Fibroblast of villous mesenchyme (primary cell): ENCODE data around the gene IL26. TPM values are rescaled to one million over a fixed set of nuclear protein-coding genes. Genes with fewer than 3 reads are reported as not detected.
"Not testable (repeated sequence)": the region's sequence is repeated elsewhere in the genome, so short reads cannot be mapped to it uniquely, and the experiment has no call there.

Experiments
- DNase-seq: peaks from one replicate; pipeline ENCODE4 v3.0.0-alpha.2; 2010; ENCODE audit warnings: low read depth
- H3K4me3 ChIP-seq: 2 replicates; pipeline ENCODE4 v1.5.1; 2011; ENCODE audit warnings: low read depth, mild to moderate bottlenecking, low read length
- total RNA-seq: library from RNA; depleted of rRNA; stranded (reverse); fragments of >200 nt; gene quantifications from 2 replicates; pipeline ENCODE4 v1.2.3, GENCODE V29; 2012
- TF ChIP-seq, protein P1 (sequence below): IDR thresholded peaks from 2 replicates; pipeline ENCODE4 v1.5.1; 2012; ENCODE audit warnings: low read depth, mild to moderate bottlenecking, low read length; ENCODE audit not compliant: insufficient read depth

Gene IL26
- total RNA-seq, 1 donor = not detected

DNA sequence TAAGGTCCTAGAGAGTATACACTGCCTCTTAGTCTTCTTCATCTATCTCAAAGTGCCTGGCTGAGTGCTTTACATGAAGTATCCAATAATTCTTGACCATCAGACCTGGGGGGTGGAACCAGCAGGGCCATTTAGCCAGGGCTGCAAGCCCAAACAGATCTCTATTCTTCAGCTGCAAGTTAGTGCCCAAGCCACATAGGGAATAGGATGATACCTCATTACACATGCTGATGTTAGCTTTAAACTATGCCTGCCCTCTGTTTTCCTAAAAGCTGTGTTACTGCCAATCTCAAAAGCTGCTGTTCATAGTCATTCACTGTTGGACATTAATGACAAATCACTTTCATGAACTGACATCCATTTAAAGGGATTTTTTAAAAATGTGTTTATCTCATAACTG, 49.4 kb downstream of the IL26 start:
- H3K4me3 ChIP-seq = no peak overlapping the region
- no peak for DNase-seq
- TF ChIP-seq, protein P1, sequence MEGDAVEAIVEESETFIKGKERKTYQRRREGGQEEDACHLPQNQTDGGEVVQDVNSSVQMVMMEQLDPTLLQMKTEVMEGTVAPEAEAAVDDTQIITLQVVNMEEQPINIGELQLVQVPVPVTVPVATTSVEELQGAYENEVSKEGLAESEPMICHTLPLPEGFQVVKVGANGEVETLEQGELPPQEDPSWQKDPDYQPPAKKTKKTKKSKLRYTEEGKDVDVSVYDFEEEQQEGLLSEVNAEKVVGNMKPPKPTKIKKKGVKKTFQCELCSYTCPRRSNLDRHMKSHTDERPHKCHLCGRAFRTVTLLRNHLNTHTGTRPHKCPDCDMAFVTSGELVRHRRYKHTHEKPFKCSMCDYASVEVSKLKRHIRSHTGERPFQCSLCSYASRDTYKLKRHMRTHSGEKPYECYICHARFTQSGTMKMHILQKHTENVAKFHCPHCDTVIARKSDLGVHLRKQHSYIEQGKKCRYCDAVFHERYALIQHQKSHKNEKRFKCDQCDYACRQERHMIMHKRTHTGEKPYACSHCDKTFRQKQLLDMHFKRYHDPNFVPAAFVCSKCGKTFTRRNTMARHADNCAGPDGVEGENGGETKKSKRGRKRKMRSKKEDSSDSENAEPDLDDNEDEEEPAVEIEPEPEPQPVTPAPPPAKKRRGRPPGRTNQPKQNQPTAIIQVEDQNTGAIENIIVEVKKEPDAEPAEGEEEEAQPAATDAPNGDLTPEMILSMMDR = no peak

DNA sequence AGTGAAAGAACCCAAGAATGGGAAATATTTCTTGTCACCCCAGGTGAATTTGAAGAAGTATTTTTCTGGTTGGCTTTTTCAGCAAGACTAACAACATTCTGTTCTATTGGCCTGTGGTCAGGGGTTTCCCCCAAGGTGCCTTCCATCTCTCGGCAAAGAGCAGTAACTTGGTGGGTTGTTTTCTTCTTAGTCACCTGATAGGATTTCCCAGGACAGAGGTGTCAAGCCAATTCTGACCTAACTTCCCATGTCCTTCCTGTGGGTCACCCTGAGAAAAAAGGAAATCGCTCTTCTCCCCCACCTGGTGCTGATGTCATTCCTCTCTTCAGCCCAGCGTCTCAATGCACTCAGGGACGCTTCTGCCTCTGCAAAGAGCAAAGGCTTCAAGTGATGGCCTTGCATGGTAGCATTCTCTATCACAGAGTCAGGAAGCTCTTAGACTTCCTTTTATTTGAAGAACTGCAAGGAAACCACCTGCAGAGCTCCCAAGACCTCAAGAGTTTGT, 50.0 kb downstream of the IL26 start:
- DNase-seq = no peak
- H3K4me3 ChIP-seq = no peak overlapping the region
- TF ChIP-seq, protein P1 = no peak

DNA sequence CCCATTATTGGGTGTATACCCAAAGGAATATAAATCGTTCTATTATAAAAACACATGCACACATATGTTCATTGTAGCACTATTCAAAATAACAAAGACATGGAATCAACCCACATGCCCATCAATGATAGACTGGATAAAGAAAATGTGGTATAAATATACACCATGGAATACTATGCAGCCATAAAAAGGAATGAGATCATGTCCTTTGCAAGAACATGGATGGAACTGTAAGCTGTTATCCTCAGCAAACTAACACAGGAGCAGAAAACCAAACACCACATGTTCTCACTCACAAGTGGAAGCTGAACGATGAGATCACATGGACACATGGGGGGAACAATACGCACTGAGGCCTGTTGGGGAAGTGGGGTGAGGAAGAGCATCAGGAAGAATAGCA, 50.8 kb downstream of the IL26 start:
- not testable (repeated sequence) for DNase-seq, H3K4me3 ChIP-seq

DNA sequence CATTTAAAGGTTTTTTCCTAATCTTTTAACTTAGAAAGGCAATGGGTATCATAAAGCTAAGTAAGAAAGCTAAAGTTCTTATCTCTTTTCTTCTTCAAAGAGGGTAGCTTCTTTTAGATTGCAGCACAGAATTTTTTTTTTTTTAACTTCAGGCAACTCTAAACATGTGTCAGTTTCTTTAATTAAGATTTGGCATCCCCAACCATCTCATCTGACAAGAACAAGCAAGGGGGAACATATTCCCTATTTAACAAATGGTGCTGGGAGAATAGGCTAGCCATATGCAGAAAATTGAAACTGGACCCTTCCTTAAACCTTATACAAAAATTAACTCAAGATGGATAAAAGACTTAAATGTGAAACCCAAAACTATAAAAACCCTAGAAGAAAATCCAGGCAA, 51.8 kb downstream of the IL26 start:
- TF ChIP-seq, protein P1 = no peak
- no peak for DNase-seq
- H3K4me3 ChIP-seq = no peak overlapping the region

DNA sequence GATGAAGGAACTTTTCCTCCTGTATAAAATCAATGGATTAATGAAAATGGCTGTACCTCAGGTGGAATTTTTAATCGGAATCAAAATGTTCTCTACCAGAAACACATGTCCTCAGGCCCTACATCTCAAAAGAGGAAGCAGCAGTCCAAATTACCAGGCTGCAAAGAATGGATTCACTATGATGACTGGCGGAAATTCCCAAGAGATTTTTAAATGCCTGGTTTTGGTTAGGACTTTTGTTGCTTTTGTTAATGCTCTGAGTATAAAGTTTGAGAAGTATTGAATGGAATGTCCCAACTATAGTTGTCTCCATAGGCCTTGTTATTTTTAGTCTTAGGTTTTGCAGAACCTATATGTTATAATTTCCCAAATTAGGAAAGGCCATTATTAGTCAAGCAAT, 54.9 kb downstream of the IL26 start:
- DNase-seq = no peak

DNA sequence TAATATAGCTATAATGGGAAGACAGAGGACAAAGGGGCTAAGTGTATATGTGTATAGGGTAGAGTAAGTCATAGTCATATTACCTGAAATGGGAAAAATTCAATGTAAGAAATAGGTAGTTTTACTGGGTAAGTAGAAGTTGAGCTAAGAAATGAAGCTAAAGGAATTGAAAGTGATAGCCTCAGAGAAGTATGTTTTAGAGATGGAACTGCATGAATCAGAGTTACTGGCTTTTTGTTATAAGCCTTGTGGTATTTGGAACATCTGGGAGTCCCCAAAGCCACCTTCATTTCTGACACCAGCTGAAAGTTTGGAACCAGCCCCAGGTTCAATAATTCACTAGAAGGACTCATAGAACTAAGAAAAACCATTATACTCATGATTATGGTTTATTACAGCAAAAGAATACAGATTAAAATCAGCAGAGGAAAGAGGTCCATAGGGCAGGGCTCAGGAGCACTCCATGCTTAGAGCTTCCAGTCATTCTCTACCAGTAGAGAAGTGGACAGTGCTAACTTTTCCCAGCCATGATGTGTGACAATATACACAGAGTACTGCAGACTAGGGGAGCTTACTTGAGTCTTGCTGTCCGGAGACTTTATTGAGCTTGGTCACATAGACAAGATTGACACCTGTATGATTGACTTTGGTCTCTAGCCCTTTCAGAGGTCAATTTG, 56.3 kb downstream of the IL26 start:
- TF ChIP-seq, protein P1 = no peak
- DNase-seq = no peak
- H3K4me3 ChIP-seq = no peak overlapping the region

More for the DNA sequence above, 54.9 kb downstream of the IL26 start:
- H3K4me3 ChIP-seq = no peak overlapping the region
- TF ChIP-seq, protein P1 = no peak

DNA sequence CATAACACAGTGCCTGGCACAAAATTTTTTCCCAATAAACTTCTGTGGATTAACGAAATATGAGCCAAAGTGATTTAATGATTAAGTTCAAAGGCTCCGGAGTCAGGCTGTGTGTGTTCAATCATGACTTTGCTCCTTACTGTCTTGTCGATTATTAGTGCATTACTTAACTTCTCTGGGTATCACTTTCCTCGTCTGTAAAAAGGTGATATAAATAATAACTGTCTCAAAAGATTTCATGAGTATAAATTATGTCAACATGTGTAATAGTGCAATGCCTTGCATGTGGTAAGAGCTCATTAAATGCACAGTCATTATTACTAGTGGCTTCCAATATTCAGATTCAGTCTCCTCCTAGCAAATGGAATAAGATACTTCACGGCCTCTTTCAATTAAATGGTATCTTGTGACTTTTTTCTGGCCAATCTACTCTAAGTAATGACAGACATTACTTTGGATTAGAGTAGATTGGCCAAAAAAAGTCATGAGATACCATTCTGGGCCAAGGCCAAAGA, 59.2 kb downstream of the IL26 start:
- DNase-seq = no peak
- TF ChIP-seq, protein P1 = no peak
- H3K4me3 ChIP-seq = no peak overlapping the region
